ENCODE results near the gene EYA2.

EYA2 gene

DNA sequence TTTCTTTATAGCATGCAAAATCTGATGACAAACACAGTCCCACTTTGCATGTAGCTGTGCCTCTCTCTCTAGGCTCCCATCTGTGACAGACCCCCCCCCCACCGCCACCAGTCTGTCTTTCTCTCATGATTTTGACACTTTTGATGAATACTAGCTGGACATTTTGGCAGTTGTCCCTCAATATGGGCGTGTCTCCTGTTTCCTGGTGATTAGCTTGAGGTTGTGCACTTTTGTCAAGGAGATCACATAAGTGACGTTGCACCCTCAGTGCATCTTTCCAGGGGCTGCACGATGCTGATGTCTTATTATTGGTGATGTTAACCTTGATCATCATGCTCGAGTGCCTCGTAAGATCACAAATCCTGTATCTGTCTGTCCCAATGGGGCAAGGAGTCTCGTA, 155.1 kb downstream of the EYA2 start:
- H3K4me3 Mint-ChIP-seq, result no peak overlapping the region
- H3K27ac Mint-ChIP-seq, result no peak overlapping the region
- H3K4me1 Mint-ChIP-seq, result no peaks in the 10 kb centered on the region
- no peak for DNase-seq (ENCODE audit: low spot score in 2 of 2)
- no peaks in the 10 kb centered on the region for H3K9me3 Mint-ChIP-seq
- no peaks in the 10 kb centered on the region for H3K36me3 Mint-ChIP-seq
- ATAC-seq, result no peak

DNA sequence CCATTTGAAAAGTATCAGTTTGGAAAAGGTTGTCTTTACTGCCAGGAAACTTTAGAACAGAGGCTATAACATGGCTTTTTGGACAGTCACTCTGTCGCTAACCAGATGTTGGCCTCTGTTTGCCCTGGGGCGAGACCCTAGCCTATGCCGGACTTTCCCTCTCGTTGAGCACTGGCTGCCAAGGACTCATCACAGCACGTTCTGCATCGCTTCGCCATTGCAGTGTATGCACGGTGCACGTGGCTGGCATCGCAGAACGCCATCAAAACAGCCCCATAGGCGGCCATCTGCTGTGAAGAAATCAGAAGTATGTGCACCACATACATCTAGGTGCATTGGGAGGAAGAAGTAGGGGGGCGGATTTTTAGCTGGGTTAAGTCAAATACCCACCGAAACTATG, 156.4 kb downstream of the EYA2 start:
- no peak overlapping the region for H3K4me3 Mint-ChIP-seq
- no peaks in the 10 kb centered on the region for H3K4me1 Mint-ChIP-seq
- no peaks in the 10 kb centered on the region for H3K36me3 Mint-ChIP-seq
- DNase-seq (ENCODE audit: low spot score in 2 of 2), result no peak
- ATAC-seq, result no peak
- no peak overlapping the region for H3K27ac Mint-ChIP-seq
- H3K9me3 Mint-ChIP-seq, result no peaks in the 10 kb centered on the region

DNA sequence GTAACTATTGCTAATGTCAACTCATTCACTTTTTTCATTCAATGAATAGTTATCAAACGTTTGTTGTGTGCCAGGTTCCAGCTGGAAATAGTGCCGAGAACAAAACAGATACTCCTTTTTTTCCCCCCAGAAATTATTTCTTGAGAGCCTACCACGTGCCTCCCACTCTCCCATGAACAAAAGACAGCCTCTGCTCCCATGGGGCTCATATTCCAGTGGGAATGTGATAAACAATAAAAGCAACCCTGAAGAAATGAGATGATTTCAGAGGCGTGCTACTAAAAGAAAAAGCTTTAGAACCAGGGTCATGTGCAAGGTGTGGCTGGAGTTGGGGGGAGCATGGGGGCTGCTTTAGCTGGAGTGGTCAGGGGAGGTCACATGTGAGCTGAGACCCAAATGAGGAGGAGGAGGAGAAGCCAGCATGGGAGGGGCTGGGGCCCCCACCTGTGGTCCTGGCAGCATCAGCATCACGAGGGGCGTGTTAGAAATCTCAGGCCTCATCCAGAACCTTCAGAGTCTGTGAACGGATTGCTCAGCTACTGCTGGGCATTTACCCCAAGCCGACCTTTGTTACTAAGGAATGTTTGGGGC, 157.4 kb downstream of the EYA2 start:
- no peaks in the 10 kb centered on the region for H3K4me1 Mint-ChIP-seq
- ATAC-seq (no peak), DNase-seq (ENCODE audit: low spot score in 2 of 2) (no peak)
- H3K9me3 Mint-ChIP-seq, result no peaks in the 10 kb centered on the region
- no peak overlapping the region for H3K27ac Mint-ChIP-seq
- no peaks in the 10 kb centered on the region for H3K36me3 Mint-ChIP-seq
- H3K4me3 Mint-ChIP-seq, result no peak overlapping the region

DNA sequence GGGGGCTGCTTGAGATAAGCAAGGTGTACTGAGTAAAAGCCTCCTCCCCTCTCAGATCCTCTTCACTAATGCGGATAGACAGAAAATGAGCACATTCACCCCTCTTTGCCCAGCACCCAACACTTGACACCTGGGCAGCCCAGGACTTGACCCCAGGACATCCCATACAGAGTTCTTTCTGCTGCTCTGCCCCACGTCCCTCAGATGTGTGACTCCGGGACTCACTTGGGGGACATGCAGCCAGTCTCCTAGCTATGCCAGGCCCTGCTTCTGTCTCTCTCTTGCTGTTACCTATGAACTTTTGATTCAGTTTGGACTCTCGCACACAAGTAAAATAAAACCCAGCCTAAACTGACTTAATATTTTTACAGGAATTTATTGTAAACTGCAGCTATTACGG, 159.9 kb downstream of the EYA2 start:
- ATAC-seq (no peak), DNase-seq (ENCODE audit: low spot score in 2 of 2) (no peak)
- Mint-ChIP-seq H3K9me3 (no peaks in the 10 kb centered on the region), H3K36me3 (no peaks in the 10 kb centered on the region), H3K4me1 (no peaks in the 10 kb centered on the region), H3K4me3 (no peak overlapping the region), H3K27ac (no peak overlapping the region)

DNA sequence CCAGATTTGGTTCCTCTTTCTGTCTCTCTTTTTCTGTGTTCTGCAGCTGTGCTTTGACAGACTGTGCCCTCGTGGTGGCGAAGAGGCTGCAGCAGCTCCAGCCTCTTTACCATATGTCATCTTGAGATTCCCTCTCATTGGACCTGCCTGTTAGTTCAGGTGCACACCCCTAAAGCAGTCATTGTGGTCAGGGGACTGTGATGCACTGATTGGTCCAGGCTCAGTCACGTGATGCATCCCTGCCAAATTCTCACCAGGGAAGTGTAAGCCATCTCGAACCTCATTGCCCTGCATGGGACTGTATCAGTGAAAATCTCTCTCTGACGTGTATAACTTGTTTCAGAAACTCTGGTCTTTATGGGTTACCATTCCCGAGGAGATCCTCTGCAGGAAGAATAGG, 160.3 kb downstream of the EYA2 start:
- no peak overlapping the region for H3K4me3 Mint-ChIP-seq
- H3K9me3 Mint-ChIP-seq, result no peaks in the 10 kb centered on the region

DNA sequence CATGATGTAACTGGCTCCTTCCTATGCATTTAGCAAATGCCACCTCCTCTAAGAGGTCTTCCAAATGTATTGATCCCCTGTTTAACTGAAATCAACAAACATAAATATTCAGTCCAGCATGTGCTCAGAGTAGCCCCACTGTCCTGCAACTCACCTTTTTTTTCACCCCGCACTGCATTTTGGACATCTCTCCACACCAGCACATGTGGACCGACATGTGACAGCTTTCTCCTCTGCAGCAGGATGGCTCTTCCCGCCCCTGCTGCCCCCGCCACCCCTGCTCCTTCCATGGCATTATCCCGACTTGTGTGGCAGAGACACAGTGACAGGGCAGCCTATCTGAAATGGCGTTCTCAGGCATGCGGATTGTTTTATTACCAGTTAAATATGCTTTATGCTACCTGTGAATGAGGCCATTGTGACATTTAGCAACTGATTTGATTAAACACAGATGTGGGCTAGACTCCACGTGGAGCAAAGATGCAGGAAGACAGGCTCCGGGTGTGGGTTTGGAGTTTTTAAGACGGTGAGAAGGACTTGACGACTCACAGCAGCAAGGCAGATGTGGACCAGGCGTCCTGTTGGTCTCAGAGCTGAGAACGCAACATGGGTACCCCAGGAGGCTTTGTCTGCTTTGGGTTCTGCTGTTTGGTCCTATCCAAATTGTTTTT, 161.2 kb downstream of the EYA2 start:
- H3K4me3 Mint-ChIP-seq, result no peak overlapping the region
- no peaks in the 10 kb centered on the region for H3K9me3 Mint-ChIP-seq
- H3K27ac Mint-ChIP-seq, result no peak overlapping the region

More for the DNA sequence above, 160.3 kb downstream of the EYA2 start:
- no peaks in the 10 kb centered on the region for H3K36me3 Mint-ChIP-seq
- H3K27ac Mint-ChIP-seq, result no peak overlapping the region
- ATAC-seq, result no peak
- no peak for DNase-seq (ENCODE audit: low spot score in 2 of 2)
- H3K4me1 Mint-ChIP-seq, result no peaks in the 10 kb centered on the region

DNA sequence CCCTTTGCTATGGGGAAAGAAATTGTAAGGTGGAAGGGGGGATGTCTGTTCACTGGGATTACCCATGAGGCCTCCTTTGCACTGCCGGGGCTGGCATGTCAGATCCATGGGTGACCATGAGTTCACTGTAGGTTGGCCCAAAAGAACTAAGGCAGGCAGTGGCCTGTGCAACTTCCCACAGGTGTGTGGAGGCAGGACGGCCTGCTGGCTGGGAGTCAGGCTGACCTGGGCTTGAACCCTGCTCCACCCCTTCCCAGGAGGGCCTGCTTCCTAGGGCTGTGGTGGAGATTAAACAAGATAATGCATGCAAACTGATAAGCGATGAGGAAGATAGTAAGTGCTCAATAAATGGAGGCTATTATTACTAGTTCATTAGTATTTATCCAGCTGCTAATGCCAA, 163.0 kb downstream of the EYA2 start:
- H3K9me3 Mint-ChIP-seq, result no peaks in the 10 kb centered on the region

More for the DNA sequence above, 161.2 kb downstream of the EYA2 start:
- H3K36me3 Mint-ChIP-seq, result no peaks in the 10 kb centered on the region
- ATAC-seq, result no peak
- H3K4me1 Mint-ChIP-seq, result no peaks in the 10 kb centered on the region
- DNase-seq (ENCODE audit: low spot score in 2 of 2), result no peak

DNA sequence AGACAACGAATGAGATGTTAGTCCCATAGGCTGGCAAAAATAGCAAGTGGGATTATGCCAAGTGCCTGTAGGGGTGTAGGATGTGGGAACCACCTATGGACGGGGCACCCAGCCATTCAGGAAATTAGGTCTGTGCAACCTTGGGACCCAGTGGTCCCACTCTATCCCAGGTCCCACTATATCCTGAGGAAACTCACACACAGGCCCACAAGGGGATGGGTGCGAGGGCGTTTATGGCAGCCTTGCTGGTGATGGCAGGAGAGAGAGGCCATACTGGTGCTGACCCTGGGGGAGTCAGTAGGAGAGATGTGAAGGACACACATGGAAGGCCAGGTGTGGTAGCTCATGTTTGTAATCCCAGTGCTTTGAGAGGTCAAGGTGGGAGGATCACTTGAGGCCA, 163.6 kb downstream of the EYA2 start:
- Mint-ChIP-seq H3K9me3 (no peaks in the 10 kb centered on the region), H3K4me1 (no peaks in the 10 kb centered on the region), H3K4me3 (no peak overlapping the region), H3K27ac (no peak overlapping the region), H3K36me3 (no peaks in the 10 kb centered on the region)
- ATAC-seq, result no peak
- no peak for DNase-seq (ENCODE audit: low spot score in 2 of 2)

More for the DNA sequence above, 163.0 kb downstream of the EYA2 start:
- no peak overlapping the region for H3K4me3 Mint-ChIP-seq
- DNase-seq (ENCODE audit: low spot score in 2 of 2) (no peak), ATAC-seq (no peak)
- no peaks in the 10 kb centered on the region for H3K36me3 Mint-ChIP-seq
- H3K27ac Mint-ChIP-seq, result no peak overlapping the region
- H3K4me1 Mint-ChIP-seq, result no peaks in the 10 kb centered on the region

DNA sequence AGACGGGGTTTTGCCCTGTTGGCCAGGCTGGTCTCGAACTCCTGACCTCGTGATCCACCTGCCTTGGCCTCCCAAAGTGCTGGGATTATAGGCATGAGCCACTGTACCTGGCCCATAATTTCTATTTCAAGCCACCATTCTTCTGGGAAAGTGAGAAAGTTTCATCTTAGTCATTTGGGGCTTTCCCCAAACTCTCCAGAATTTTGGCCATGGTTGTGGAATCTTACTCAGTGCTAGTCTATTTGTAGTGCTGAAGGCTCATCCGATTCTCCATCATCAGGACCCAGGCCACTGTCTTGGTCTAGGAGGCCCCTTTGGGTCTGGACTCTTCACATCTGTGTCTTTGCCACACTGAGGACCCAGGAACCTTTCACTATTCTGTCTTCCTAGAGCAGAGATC, 164.9 kb downstream of the EYA2 start:
- Mint-ChIP-seq H3K27ac (no peak overlapping the region), H3K9me3 (peaks cover under 1% of the 10 kb centered on the region), H3K36me3 (no peaks in the 10 kb centered on the region), H3K4me3 (no peak overlapping the region), H3K4me1 (no peaks in the 10 kb centered on the region)
- no peak for DNase-seq (ENCODE audit: low spot score in 2 of 2)
- no peak for ATAC-seq

DNA sequence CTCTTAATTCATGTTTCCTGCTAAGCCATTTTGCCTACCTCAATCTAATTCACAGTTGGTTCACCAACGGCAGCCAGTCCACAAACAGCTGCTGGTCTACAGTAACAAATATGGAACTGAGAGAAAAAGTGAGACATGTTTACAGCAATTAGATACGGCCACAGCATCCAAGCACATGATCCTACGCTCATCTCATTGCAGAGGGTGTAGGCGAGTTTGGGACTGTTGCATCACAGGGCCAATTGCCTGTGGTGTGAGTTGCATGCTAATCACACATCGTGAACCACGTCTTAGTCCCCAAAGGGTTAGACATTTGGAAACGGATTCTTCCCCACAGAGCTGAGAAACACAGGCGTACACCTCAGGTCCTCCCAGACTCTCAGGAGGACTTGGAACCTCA, 166.9 kb downstream of the EYA2 start:
- H3K9me3 Mint-ChIP-seq, result peaks cover 4% of the 10 kb centered on the region
- no peak overlapping the region for H3K27ac Mint-ChIP-seq
- H3K4me3 Mint-ChIP-seq, result no peak overlapping the region
- H3K4me1 Mint-ChIP-seq, result no peaks in the 10 kb centered on the region
- H3K36me3 Mint-ChIP-seq, result no peaks in the 10 kb centered on the region
- DNase-seq (ENCODE audit: low spot score in 2 of 2), result no peak
- no peak for ATAC-seq

DNA sequence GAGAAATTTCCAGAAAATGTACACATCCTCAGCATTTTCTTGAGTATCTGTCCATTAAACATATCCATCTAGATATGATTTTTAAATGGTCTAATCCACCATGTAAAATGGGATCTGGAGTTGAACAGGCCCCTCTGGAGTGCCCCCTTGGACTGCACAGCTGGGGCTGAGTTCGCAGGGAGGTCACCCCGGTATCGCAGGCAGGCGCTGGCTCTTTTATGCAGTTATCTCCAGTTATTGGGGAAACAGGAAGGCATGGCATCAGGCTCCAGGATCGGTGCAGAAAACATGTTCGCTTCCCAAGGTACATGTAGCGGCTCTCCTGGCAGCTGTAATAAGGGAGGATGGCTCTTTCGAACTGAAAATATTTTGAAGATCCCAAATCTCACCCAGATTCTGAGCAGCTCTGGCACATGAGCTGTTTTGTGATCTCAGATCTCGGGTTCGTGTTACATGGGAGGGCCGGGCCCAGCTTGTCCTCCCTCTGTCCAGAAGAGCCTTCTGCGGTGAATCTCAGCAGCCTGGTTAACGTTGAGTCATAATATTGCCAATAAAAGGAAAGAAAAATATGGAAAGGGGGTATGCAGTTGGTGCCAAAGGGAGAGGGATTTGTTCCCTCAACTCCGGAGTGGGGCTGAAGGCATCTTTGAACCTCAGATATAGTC, 167.7 kb downstream of the EYA2 start:
- Mint-ChIP-seq H3K9me3 (peaks cover 4% of the 10 kb centered on the region), H3K4me1 (no peaks in the 10 kb centered on the region), H3K4me3 (no peak overlapping the region), H3K27ac (no peak overlapping the region), H3K36me3 (no peaks in the 10 kb centered on the region)
- no peak for ATAC-seq
- DNase-seq (ENCODE audit: low spot score in 2 of 2), result no peak

DNA sequence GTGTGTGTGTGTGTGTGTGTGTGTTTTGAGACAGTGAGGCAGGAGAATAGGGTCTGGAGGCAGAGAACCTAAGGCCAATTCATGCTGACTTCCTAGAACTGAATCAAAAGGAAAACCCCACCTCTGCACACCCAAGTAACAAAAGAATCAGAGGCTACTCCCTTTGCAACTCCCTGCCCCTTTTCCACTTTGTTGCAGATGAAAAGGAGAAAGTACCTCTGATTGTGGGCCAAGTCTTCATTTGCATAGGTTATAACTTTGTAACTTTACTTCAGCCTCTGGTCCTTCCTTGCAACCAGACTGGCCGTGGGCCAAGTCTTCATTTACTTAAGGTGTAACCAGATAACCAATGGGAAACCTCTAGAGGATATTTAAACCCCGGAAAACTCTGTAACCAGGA, 168.8 kb downstream of the EYA2 start:
- DNase-seq (ENCODE audit: low spot score in 2 of 2) (no peak), ATAC-seq (no peak)
- H3K36me3 Mint-ChIP-seq, result no peaks in the 10 kb centered on the region
- no peak overlapping the region for H3K4me3 Mint-ChIP-seq
- no peaks in the 10 kb centered on the region for H3K4me1 Mint-ChIP-seq
- no peak overlapping the region for H3K27ac Mint-ChIP-seq
- H3K9me3 Mint-ChIP-seq, result peaks cover 8% of the 10 kb centered on the region

DNA sequence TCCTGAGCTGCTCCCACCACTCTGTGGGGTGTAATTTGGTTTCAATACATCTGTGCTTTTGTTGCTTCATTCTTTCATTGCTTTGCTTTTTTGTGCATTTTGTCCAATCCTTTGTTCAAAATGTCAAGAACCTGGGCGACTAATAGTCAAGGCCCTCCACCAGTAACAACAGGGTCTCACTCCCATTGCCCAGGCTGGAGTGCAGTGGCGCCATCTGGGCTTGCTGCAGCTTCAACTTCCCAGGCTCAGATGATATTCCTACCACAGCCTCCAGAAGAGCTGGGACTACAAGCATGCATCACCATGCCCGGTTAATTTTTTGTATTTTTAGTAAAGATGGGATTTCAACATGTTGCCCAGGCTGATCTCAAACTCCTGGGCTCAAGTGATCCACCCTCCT, 169.2 kb downstream of the EYA2 start:
- Mint-ChIP-seq H3K9me3 (peaks cover 8% of the 10 kb centered on the region), H3K4me3 (no peak overlapping the region), H3K4me1 (no peaks in the 10 kb centered on the region), H3K27ac (no peak overlapping the region), H3K36me3 (no peaks in the 10 kb centered on the region)
- no peak for ATAC-seq
- no peak for DNase-seq (ENCODE audit: low spot score in 2 of 2)

DNA sequence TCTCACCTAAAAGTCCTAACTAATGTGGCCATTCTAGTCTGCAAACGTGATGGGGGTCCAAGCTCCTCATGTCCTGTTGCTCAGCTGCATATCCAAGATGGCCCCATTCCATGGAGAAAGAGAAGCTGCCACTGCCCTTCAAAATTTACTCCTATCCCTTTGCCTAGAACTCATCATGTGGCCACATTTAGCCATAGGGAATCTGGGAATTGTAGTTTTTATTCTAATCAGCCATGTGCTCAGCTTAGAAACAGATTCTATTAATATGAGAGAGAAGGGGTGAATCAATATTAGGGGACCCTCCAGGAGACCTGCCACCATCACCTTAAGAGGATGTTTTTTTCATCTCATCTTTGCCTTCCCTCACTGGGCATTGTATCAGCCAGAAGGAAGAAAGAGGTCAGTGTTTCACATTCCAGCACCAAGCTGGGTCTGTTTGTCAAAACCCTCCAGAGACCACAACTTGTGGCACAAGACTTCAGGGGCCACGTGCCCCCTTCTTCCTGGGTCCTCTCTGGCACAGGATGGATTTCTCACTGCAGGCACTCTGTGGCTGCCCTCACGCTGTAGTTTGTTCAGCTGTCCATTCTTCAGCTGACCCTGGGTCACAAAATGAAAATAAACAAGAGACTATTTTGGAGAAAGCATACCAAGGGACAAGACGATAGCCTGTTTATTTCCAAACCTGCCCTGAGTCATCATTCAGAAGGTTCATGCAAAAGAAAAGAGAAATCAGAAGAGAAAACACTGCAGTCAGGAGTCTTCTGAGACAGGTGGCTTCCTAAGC, 172.0 kb downstream of the EYA2 start:
- ATAC-seq (no peak), DNase-seq (ENCODE audit: low spot score in 2 of 2) (no peak)
- Mint-ChIP-seq H3K9me3 (peaks cover 8% of the 10 kb centered on the region), H3K4me1 (no peaks in the 10 kb centered on the region), H3K27ac (no peak overlapping the region), H3K36me3 (no peaks in the 10 kb centered on the region), H3K4me3 (no peak overlapping the region)

DNA sequence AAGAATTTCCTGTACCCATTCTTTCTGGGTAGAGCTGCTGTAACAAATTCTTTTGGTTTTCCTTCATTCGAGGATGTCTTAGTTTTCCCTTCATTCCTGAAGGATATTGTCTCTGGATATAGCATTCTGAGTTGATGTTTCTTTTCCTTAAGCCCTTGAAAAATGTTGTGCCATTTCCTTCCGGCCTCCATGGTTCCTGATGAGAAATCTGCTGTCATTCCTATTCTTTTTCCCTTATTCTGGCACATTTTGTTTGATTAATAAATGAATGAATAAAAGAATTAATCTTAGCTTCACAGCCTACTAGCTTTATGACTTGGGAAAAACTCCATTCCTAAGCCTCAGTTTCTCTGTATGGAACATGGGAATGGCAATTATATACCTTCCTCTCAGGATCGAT, 173.1 kb downstream of the EYA2 start:
- Mint-ChIP-seq H3K9me3 (peaks cover 8% of the 10 kb centered on the region), H3K27ac (no peak overlapping the region), H3K36me3 (no peaks in the 10 kb centered on the region), H3K4me1 (no peaks in the 10 kb centered on the region), H3K4me3 (no peak overlapping the region)
- ATAC-seq (no peak), DNase-seq (ENCODE audit: low spot score in 2 of 2) (no peak)

DNA sequence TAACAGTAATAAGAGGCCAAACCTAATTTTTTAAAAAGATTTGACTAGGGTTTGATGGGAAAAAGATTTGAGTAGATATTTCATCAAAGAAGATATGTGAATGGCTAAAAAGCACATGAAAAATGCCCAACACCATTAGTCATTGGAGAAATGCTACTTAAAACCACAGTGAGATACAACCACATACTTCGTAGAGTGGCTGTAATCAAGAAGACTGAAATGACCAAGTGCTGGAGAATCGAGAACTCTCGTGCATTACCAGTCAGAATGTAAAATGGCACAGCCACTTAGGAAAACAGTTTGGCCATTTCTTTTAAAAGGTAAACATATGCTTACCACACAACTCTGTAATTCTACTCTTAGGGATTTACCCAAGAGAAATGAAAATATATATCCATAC, 175.5 kb downstream of the EYA2 start:
- H3K27ac Mint-ChIP-seq, result no peak overlapping the region
- ATAC-seq (no peak), DNase-seq (ENCODE audit: low spot score in 2 of 2) (no peak)
- no peaks in the 10 kb centered on the region for H3K36me3 Mint-ChIP-seq
- no peak overlapping the region for H3K4me3 Mint-ChIP-seq
- H3K4me1 Mint-ChIP-seq, result no peaks in the 10 kb centered on the region
- H3K9me3 Mint-ChIP-seq, result peaks cover 4% of the 10 kb centered on the region
